H9 (cell line): ENCODE measurements around the gene TFPI. TPM values are rescaled to one million over a fixed set of nuclear protein-coding genes. Genes with fewer than 3 reads are reported as not detected.

Experiments used
- DNase-seq: peaks from one replicate; pipeline ENCODE4 v3.0.0-alpha.2; 2017
- H2AFZ ChIP-seq: one replicate; pipeline ENCODE4 v1.6.1; 2013; ENCODE audit warnings: mild to moderate bottlenecking, low read length, control low read depth, moderate library complexity
- H2AK5ac ChIP-seq: 2 replicates; pipeline ENCODE4 v1.6.1; 2013; ENCODE audit warnings: low read length, control low read depth, mixed read lengths; ENCODE audit not compliant: insufficient read length
- H2BK120ac ChIP-seq: one replicate; pipeline ENCODE4 v1.6.1; 2013; ENCODE audit warnings: low read depth, mild to moderate bottlenecking, low read length, control low read depth, inconsistent platforms; ENCODE audit not compliant: poor library complexity, severe bottlenecking
- H2BK12ac ChIP-seq: 2 replicates; pipeline ENCODE4 v1.6.1; 2013; ENCODE audit warnings: low read length, control low read depth, mixed read lengths, low read depth; ENCODE audit not compliant: insufficient read length
- H2BK15ac ChIP-seq: 2 replicates; pipeline ENCODE4 v1.6.1; 2013; ENCODE audit warnings: low read depth, low read length, control low read depth
- H2BK20ac ChIP-seq: one replicate; pipeline ENCODE4 v1.6.1; 2013; ENCODE audit warnings: low read depth, mild to moderate bottlenecking, low read length, control low read depth, inconsistent platforms; ENCODE audit not compliant: poor library complexity, severe bottlenecking
- H2BK5ac ChIP-seq: 2 replicates; pipeline ENCODE4 v1.6.1; 2013; ENCODE audit warnings: low read length, control low read depth, mixed read lengths; ENCODE audit not compliant: insufficient read length
- H3K14ac ChIP-seq: 2 replicates; pipeline ENCODE4 v1.6.1; 2013; ENCODE audit warnings: low read length, control low read depth; ENCODE audit not compliant: insufficient read depth
- H3K18ac ChIP-seq: 2 replicates; pipeline ENCODE4 v1.6.1; 2013; ENCODE audit warnings: low read depth, mild to moderate bottlenecking, mixed read lengths, low read length, control low read depth; ENCODE audit not compliant: insufficient read length
- H3K23ac ChIP-seq: 2 replicates; pipeline ENCODE4 v1.6.1; 2013; ENCODE audit warnings: low read length, control low read depth, mixed read lengths, low read depth; ENCODE audit not compliant: insufficient read length
- H3K23me2 ChIP-seq: 2 replicates; pipeline ENCODE4 v1.6.1; 2013; ENCODE audit warnings: low read depth, mild to moderate bottlenecking, mixed read lengths, low read length, control low read depth; ENCODE audit not compliant: insufficient read length, poor library complexity, severe bottlenecking
- H3K27ac ChIP-seq: 2 replicates; pipeline ENCODE4 v1.5.1; 2013; ENCODE audit warnings: low read length, control low read depth, mixed read lengths, low read depth; ENCODE audit not compliant: insufficient read length
- H3K27me3 ChIP-seq: 2 replicates; pipeline ENCODE4 v1.6.1; 2013; ENCODE audit warnings: low read length, control low read depth, inconsistent platforms; ENCODE audit not compliant: insufficient read depth
- H3K4ac ChIP-seq: 2 replicates; pipeline ENCODE4 v1.6.1; 2013; ENCODE audit warnings: low read depth, mild to moderate bottlenecking, control low read depth, inconsistent platforms, low read length, moderate library complexity
- H3K4me1 ChIP-seq: 2 replicates; pipeline ENCODE4 v1.6.1; 2013; ENCODE audit warnings: low read length, control low read depth, inconsistent platforms; ENCODE audit not compliant: insufficient read depth
- H3K4me2 ChIP-seq: 2 replicates; pipeline ENCODE4 v1.6.1; 2013; ENCODE audit warnings: low read length, control low read depth, mixed read lengths; ENCODE audit not compliant: insufficient read length, insufficient read depth
- H3K56ac ChIP-seq: 2 replicates; pipeline ENCODE4 v1.6.1; 2013; ENCODE audit warnings: low read depth, mild to moderate bottlenecking, mixed read lengths, low read length, control low read depth; ENCODE audit not compliant: insufficient read length
- H3K79me1 ChIP-seq: 2 replicates; pipeline ENCODE4 v1.6.1; 2013; ENCODE audit warnings: low read depth, mild to moderate bottlenecking, moderate library complexity, low read length, control low read depth, inconsistent platforms; ENCODE audit not compliant: insufficient read depth, poor library complexity, severe bottlenecking
- H3K79me2 ChIP-seq: 2 replicates; pipeline ENCODE4 v1.6.1; 2013; ENCODE audit warnings: low read length, control low read depth, inconsistent platforms; ENCODE audit not compliant: insufficient read depth
- H3K9ac ChIP-seq: 2 replicates; pipeline ENCODE4 v1.6.1; 2013; ENCODE audit warnings: low read length, control low read depth, mixed read lengths; ENCODE audit not compliant: insufficient read length; ENCODE audit errors: extremely low read depth
- H3K9me3 ChIP-seq: one replicate; pipeline ENCODE4 v1.6.1; 2013; ENCODE audit warnings: low read depth, low read length, inconsistent platforms; ENCODE audit not compliant: control insufficient read depth
- H3T11ph ChIP-seq: one replicate; pipeline ENCODE4 v1.6.1; 2013; ENCODE audit warnings: mild to moderate bottlenecking, low read length, control low read depth, inconsistent platforms
- H4K20me1 ChIP-seq: one replicate; pipeline ENCODE4 v1.6.1; 2013; ENCODE audit not compliant: control insufficient read depth, insufficient read length, insufficient read depth
- H4K5ac ChIP-seq: 2 replicates; pipeline ENCODE4 v1.6.1; 2013; ENCODE audit warnings: low read depth, mild to moderate bottlenecking, mixed read lengths, low read length, control low read depth; ENCODE audit not compliant: insufficient read length
- H4K8ac ChIP-seq: replicated peaks from 2 replicates; pipeline ENCODE4 v1.6.1; 2013; ENCODE audit warnings: low read length, control low read depth, mixed read lengths, low read depth; ENCODE audit not compliant: insufficient read length
- H4K91ac ChIP-seq: 2 replicates; pipeline ENCODE4 v1.6.1; 2013; ENCODE audit warnings: low read depth, mild to moderate bottlenecking, moderate library complexity, mixed read lengths, low read length, control low read depth; ENCODE audit not compliant: insufficient read length
- H3K27ac Mint-ChIP-seq, 3 experiments: 2 replicates in 2 of 3; 3 replicates in 1 of 3; pipeline ENCODE4 v1.8.0; 2020 to 2021; ENCODE audit warnings: mixed read lengths in 3 of 3, mild to moderate bottlenecking in 1 of 3, moderate library complexity in 1 of 3
- H3K27me3 Mint-ChIP-seq: 2 replicates; pipeline ENCODE4 v1.8.0; 2021; ENCODE audit warnings: low read depth, mild to moderate bottlenecking, moderate library complexity, mixed read lengths
- H3K36me3 Mint-ChIP-seq, 3 experiments: 2 replicates in 2 of 3; 3 replicates in 1 of 3; pipeline ENCODE4 v1.8.0; 2020 to 2021; ENCODE audit warnings: low read depth in 3 of 3, mixed read lengths in 3 of 3; ENCODE audit not compliant: insufficient read depth in 1 of 3
- H3K4me1 Mint-ChIP-seq, 2 experiments: 2 replicates each; pipeline ENCODE4 v1.8.0; 2020; ENCODE audit warnings: mixed read lengths in 2 of 2
- H3K4me3 Mint-ChIP-seq, 2 experiments: 2 replicates in 1 of 2; 3 replicates in 1 of 2; pipeline ENCODE4 v1.8.0; 2020 to 2021; ENCODE audit warnings: mild to moderate bottlenecking in 2 of 2, mixed read lengths in 2 of 2, moderate library complexity in 1 of 2
- H3K9me3 Mint-ChIP-seq, 2 experiments: 2 replicates in 1 of 2; 3 replicates in 1 of 2; pipeline ENCODE4 v1.8.0; 2020; ENCODE audit warnings: mild to moderate bottlenecking in 2 of 2, mixed read lengths in 2 of 2, moderate library complexity in 1 of 2
- WGBS: extraction: QIAGEN DNeasy Blood & Tissue Kit; methylation state at CpG from one replicate; pipeline ENCODE4 v1.1.7; 2013; ENCODE audit warnings: missing lambda C conversion rate, low lambda C conversion rate, mixed read lengths; ENCODE audit not compliant: insufficient read length; ENCODE audit errors: extremely low coverage; 5-methylcytosine and 5-hydroxymethylcytosine counted together
- total RNA-seq: library from RNA; stranded (reverse); gene quantifications from 2 replicates; pipeline ENCODE4 v1.2.1, GENCODE V29; 2021
- TF ChIP-seq, protein P1 (sequence below): fragments of 200-600 bp; sonication (generic); conservative IDR thresholded peaks from 3 replicates; pipeline ENCODE4 v1.8.0; 2021; ENCODE audit warnings: antibody characterized with exemption, mild to moderate bottlenecking

Gene TFPI
- total RNA-seq, 1 experiment from 2014 or later = 5.8 TPM

DNA sequence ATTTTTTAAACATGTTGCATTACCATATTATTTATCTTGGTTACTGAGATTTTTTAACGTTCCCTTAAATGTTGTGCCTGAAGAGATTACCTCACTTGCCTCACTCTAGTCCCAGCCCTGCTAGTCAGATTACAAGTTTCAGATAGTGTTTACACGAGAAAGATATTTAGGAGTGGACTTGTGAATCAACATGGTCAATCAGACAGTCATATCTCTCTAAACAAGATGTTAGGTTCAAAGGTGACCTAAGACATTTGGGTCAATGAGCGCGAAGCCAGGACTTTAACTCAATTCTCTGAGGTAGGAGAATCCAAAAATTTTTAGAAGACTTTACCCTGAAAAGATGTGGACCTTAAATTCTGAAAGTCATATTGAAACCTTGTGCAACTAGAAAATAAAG, 91.4 kb downstream of the TFPI start:
- H4K5ac ChIP-seq = no peak overlapping the region
- H3K4me3 Mint-ChIP-seq = no peak overlapping the region

More for the DNA sequence above, 91.4 kb downstream of the TFPI start:
- no peak for DNase-seq
- Mint-ChIP-seq H3K4me1 (no peaks in the 10 kb centered on the region), H3K27ac (no peak overlapping the region), H3K9me3 (no peaks in the 10 kb centered on the region), H3K27me3 (peaks cover 3% of the 10 kb centered on the region; the same call in 1 of the 2 replicates), H3K36me3 (no peaks in the 10 kb centered on the region)
- Histone ChIP-seq H3K14ac (no peak overlapping the region), H4K20me1 (no peaks in the 10 kb centered on the region), H3K79me2 (no peaks in the 10 kb centered on the region), H3T11ph (no peak overlapping the region), H3K23ac (no peak overlapping the region), H3K9me3 (no peaks in the 10 kb centered on the region), H3K27ac (no peak overlapping the region), H3K27me3 (no peaks in the 10 kb centered on the region), H3K23me2 (no peaks in the 10 kb centered on the region), H3K18ac (no peak overlapping the region), H4K8ac (no peak overlapping the region), H2BK120ac (no peak overlapping the region), H3K56ac (no peak overlapping the region), H3K4me1 (no peaks in the 10 kb centered on the region), H2BK12ac (no peak overlapping the region), H2AFZ (no peak overlapping the region), H4K91ac (no peak overlapping the region), H3K79me1 (no peaks in the 10 kb centered on the region), H2BK15ac (no peak overlapping the region), H2AK5ac (no peak overlapping the region), H3K4ac (no peak overlapping the region), H3K4me2 (no peak overlapping the region), H2BK20ac (no peak overlapping the region), H2BK5ac (no peak overlapping the region), H3K9ac (no peak overlapping the region)
- TF ChIP-seq, protein P1, sequence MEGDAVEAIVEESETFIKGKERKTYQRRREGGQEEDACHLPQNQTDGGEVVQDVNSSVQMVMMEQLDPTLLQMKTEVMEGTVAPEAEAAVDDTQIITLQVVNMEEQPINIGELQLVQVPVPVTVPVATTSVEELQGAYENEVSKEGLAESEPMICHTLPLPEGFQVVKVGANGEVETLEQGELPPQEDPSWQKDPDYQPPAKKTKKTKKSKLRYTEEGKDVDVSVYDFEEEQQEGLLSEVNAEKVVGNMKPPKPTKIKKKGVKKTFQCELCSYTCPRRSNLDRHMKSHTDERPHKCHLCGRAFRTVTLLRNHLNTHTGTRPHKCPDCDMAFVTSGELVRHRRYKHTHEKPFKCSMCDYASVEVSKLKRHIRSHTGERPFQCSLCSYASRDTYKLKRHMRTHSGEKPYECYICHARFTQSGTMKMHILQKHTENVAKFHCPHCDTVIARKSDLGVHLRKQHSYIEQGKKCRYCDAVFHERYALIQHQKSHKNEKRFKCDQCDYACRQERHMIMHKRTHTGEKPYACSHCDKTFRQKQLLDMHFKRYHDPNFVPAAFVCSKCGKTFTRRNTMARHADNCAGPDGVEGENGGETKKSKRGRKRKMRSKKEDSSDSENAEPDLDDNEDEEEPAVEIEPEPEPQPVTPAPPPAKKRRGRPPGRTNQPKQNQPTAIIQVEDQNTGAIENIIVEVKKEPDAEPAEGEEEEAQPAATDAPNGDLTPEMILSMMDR = no peak
- WGBS = no CpG with 5 or more reads among the region's 4 CpGs
